Measurements from ENCODE around the gene TRIM25. TPM values are rescaled to one million over a fixed set of nuclear protein-coding genes. Genes with fewer than 3 reads are reported as not detected.
A peak's percentile ranks its signal among the peaks of the same experiment; 100 is the strongest.

The TRIM25 gene, protein sequence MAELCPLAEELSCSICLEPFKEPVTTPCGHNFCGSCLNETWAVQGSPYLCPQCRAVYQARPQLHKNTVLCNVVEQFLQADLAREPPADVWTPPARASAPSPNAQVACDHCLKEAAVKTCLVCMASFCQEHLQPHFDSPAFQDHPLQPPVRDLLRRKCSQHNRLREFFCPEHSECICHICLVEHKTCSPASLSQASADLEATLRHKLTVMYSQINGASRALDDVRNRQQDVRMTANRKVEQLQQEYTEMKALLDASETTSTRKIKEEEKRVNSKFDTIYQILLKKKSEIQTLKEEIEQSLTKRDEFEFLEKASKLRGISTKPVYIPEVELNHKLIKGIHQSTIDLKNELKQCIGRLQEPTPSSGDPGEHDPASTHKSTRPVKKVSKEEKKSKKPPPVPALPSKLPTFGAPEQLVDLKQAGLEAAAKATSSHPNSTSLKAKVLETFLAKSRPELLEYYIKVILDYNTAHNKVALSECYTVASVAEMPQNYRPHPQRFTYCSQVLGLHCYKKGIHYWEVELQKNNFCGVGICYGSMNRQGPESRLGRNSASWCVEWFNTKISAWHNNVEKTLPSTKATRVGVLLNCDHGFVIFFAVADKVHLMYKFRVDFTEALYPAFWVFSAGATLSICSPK
- total RNA-seq, result 19.2 to 31.7 TPM (median 19.6 TPM) in 3 replicates
- long read RNA-seq, partial matches to known transcripts, result 0 of 4 reads
- long read RNA-seq, other reads (novel, unspliced or antisense), result 4 of 4 reads

GRCh38 chr17:56913867-56914580 is at the start of gene TRIM25:
Gene TRIM25 (minus strand): TSS chr17:56914049. CDS start chr17:56913988, 61 bp downstream.
- peak within 1 kb of the TSS; percentile 90 for H3K4me3 Mint-ChIP-seq (ENCODE audit: unreplicated experiment)
- DNase-seq (ENCODE audit: low spot score), result no peak
- H3K4me1 Mint-ChIP-seq (ENCODE audit: low read depth), result peaks cover 44% of the 10 kb centered on the region
- no peak for TF ChIP-seq CTCF (IDR thresholded peaks at IDR 0.05)
- H3K27ac Mint-ChIP-seq (ENCODE audit: unreplicated experiment), result peak within 1 kb of the TSS; percentile 94
- H3K9me3 Mint-ChIP-seq (ENCODE audit: low read depth), result peaks cover 11% of the 10 kb centered on the region
- H3K36me3 Mint-ChIP-seq (ENCODE audit: low read depth), result no peaks in the 10 kb centered on the region
- no peaks in the 10 kb centered on the region for H3K27me3 Mint-ChIP-seq (ENCODE audit: low read depth)

- Mint-ChIP-seq H3K27me3 (ENCODE audit: low read depth) (no peaks in the 10 kb centered on the region), H3K27ac (ENCODE audit: unreplicated experiment) (peak within 1 kb of the TSS; percentile 85), H3K9me3 (ENCODE audit: low read depth) (no peaks in the 10 kb centered on the region), H3K4me3 (ENCODE audit: unreplicated experiment) (peak within 1 kb of the TSS; percentile 75), H3K4me1 (ENCODE audit: low read depth) (peaks cover 18% of the 10 kb centered on the region), H3K36me3 (ENCODE audit: low read depth) (no peaks in the 10 kb centered on the region)
- peak; percentile 94 for TF ChIP-seq CTCF (IDR thresholded peaks at IDR 0.05)
- DNase-seq (ENCODE audit: low spot score), result peak; percentile 94
Observed at GRCh38 chr17:56960596-56961538, 47.0 kb upstream of the TRIM25 start, which contains the start of gene COIL. Gene COIL (minus strand): TSS chr17:56961050. CDS start chr17:56961019, 31 bp downstream.

DNA sequence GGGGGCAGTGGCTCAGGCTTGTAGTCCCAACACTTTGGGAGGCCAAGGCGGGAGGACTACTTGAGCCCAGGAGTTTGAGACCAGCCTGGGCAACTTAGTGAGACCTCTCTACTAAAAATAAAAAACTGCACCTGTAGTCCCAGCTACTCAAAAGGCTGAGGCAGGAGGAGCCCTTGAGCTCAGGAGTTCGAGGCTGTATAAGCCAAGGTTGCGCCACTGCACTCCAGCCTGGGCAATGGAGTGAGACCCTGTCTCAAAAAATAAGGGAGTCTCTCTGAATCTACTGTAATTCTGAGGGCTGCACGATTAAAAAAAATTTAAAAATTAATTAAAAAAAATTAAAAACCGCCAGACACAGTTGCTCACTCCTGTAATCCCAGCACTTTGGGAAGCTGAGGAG is 43.1 kb upstream of the TRIM25 start:
- Mint-ChIP-seq H3K9me3 (ENCODE audit: low read depth) (no peaks in the 10 kb centered on the region), H3K4me3 (ENCODE audit: unreplicated experiment) (no peak overlapping the region), H3K27ac (ENCODE audit: unreplicated experiment) (no peak overlapping the region), H3K27me3 (ENCODE audit: low read depth) (no peaks in the 10 kb centered on the region), H3K36me3 (ENCODE audit: low read depth) (no peaks in the 10 kb centered on the region), H3K4me1 (ENCODE audit: low read depth) (peaks cover 24% of the 10 kb centered on the region)
- no peak for TF ChIP-seq CTCF (IDR thresholded peaks at IDR 0.05)
- no peak for DNase-seq (ENCODE audit: low spot score)

DNA sequence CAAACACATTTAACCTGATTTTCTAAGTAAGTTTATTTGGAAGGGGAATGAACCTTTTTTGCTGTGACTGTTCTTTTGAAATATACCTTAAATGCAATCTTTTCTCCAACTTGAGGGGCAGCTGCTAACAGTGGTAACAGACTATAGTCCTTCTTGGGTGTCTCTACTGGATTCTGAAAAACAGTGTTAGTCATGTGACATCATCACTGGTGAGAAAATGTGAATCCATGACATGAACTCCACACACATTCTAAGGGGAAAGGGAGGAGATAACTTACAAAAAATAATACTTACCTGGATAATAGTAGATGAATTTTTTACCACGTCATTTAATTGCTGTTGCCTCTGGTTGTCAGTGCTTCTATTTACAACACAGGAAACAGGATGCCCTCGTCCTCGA is 35.7 kb upstream of the TRIM25 start:
- no peak for TF ChIP-seq CTCF (IDR thresholded peaks at IDR 0.05)
- no peak for DNase-seq (ENCODE audit: low spot score)
- Mint-ChIP-seq H3K4me3 (ENCODE audit: unreplicated experiment) (no peak overlapping the region), H3K27ac (ENCODE audit: unreplicated experiment) (no peak overlapping the region), H3K4me1 (ENCODE audit: low read depth) (peaks cover 6% of the 10 kb centered on the region), H3K27me3 (ENCODE audit: low read depth) (no peaks in the 10 kb centered on the region), H3K9me3 (ENCODE audit: low read depth) (no peaks in the 10 kb centered on the region), H3K36me3 (ENCODE audit: low read depth) (peaks cover 21% of the 10 kb centered on the region)
